HUES6 (cell line): ENCODE measurements around the gene CDH26.

Experiments
- H3K27ac ChIP-seq: 2 replicates; pipeline ENCODE4 v1.7.0; 2013; ENCODE audit warnings: low read depth, mild to moderate bottlenecking, low read length, inconsistent platforms
- H3K27me3 ChIP-seq: 2 replicates; pipeline ENCODE4 v1.6.1; 2013; ENCODE audit warnings: low read length; ENCODE audit not compliant: control insufficient read depth, insufficient read depth
- H3K36me3 ChIP-seq: 2 replicates; pipeline ENCODE4 v1.6.1; 2013; ENCODE audit warnings: low read length; ENCODE audit not compliant: control insufficient read depth, insufficient read depth
- H3K4me1 ChIP-seq: 2 replicates; pipeline ENCODE4 v1.6.1; 2013; ENCODE audit warnings: low read length; ENCODE audit not compliant: control insufficient read depth, insufficient read depth
- H3K4me3 ChIP-seq: 2 replicates; pipeline ENCODE4 v1.5.1; 2013; ENCODE audit warnings: low read depth, low read length
- H3K9ac ChIP-seq: one replicate; pipeline ENCODE4 v1.6.1; 2013; ENCODE audit warnings: mild to moderate bottlenecking, low read length
- H3K9me3 ChIP-seq: 2 replicates; pipeline ENCODE4 v1.6.1; 2013; ENCODE audit warnings: low read depth, low read length; ENCODE audit not compliant: control insufficient read depth, insufficient read depth

CDH26 gene

GRCh38 chr20:59933849-59934585 lies 24.2 kb upstream of the CDH26 start:
- H3K27ac ChIP-seq: no peak overlapping the region
- peaks cover 5% of the 10 kb centered on the region; the same call in 1 of the 2 replicates for H3K4me1 ChIP-seq
- H3K36me3 ChIP-seq: no peaks in the 10 kb centered on the region
- H3K4me3 ChIP-seq: peak overlapping the region; percentile 70
- H3K9me3 ChIP-seq: peaks cover 3% of the 10 kb centered on the region; the same call in 1 of the 2 replicates
- H3K27me3 ChIP-seq: peaks cover 35% of the 10 kb centered on the region
- H3K9ac ChIP-seq: peak overlapping the region; percentile 46

DNA sequence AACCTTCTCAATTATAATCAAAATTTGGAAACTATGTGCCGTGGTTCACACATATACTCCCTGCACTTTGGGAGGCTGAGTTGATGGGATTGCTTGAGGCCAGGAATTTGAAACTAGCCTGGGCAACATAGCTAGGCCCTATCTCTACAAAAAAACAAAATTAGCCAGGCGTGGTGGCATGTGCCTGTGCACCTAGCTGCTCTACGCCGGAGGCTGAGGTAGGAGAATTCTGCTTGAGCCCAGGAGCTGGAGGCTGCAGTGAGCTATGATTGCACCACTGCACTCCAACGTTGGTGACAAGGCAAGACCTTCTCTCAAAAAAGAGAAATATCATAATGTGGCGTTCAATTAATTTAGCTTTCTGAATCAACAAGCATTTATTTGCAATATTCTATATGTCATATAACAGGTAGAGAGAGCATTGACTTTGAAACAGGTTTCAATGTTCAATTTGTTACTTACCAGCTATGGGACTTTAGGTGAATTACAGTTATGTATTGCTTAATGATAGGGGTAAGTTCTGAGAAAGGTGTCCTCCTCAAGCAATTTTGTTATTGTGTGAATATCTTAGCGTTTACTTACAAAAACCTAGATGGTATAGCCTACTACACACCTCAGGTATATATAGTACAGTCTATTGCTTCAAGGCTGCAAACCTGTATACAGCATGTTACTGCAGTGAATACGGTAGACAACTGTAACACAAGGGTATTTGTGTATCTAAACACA lies 22.6 kb upstream of the CDH26 start:
- peaks cover 40% of the 10 kb centered on the region for H3K27me3 ChIP-seq

GRCh38 chr20:59936409-59936808 lies 21.8 kb upstream of the CDH26 start:
- H3K9me3 ChIP-seq: peaks cover 7% of the 10 kb centered on the region; the same call in 1 of the 2 replicates
- no peak overlapping the region for H3K4me3 ChIP-seq
- H3K27me3 ChIP-seq: peaks cover 40% of the 10 kb centered on the region
- H3K36me3 ChIP-seq: no peaks in the 10 kb centered on the region
- no peak overlapping the region for H3K27ac ChIP-seq
- peaks cover 9% of the 10 kb centered on the region; the same call in 1 of the 2 replicates for H3K4me1 ChIP-seq
- H3K9ac ChIP-seq: no peak overlapping the region

More for the DNA sequence above, 22.6 kb upstream of the CDH26 start:
- peaks cover 5% of the 10 kb centered on the region; the same call in 1 of the 2 replicates for H3K4me1 ChIP-seq
- no peak overlapping the region for H3K4me3 ChIP-seq
- H3K9me3 ChIP-seq: peaks cover 7% of the 10 kb centered on the region; the same call in 1 of the 2 replicates
- H3K9ac ChIP-seq: no peak overlapping the region
- H3K36me3 ChIP-seq: no peaks in the 10 kb centered on the region
- no peak overlapping the region for H3K27ac ChIP-seq

DNA sequence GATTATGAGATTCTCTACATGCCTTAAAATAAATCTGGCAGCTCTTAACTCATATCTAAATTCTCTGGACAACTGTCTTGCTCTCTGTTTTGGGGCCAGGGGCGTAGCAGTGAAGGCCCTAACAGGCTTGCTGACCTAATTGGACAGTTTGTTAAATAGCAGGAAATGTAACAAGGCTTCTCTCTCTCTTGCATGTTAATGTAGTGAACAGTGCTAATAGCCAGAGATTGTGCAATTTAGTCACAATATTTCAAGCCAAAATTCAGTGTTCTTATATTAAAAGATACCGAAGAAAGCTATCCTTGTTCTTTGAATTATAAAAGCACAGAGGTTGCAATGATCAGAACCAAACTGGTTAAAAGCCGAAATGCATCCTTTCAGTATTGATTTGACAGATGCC lies 21.1 kb upstream of the CDH26 start:
- Histone ChIP-seq H3K4me3 (no peak overlapping the region), H3K27me3 (peaks cover 40% of the 10 kb centered on the region)

GRCh38 chr20:59938221-59938620 lies 20.0 kb upstream of the CDH26 start:
- H3K27me3 ChIP-seq: peaks cover 34% of the 10 kb centered on the region
- H3K27ac ChIP-seq: no peak overlapping the region
- no peak overlapping the region for H3K9ac ChIP-seq
- peaks cover 7% of the 10 kb centered on the region; the same call in 1 of the 2 replicates for H3K9me3 ChIP-seq
- peaks cover 7% of the 10 kb centered on the region; the same call in 1 of the 2 replicates for H3K4me1 ChIP-seq
- peaks cover 11% of the 10 kb centered on the region; the same call in 1 of the 2 replicates for H3K36me3 ChIP-seq
- no peak overlapping the region for H3K4me3 ChIP-seq

More for the DNA sequence above, 21.1 kb upstream of the CDH26 start:
- Histone ChIP-seq H3K9me3 (peaks cover 7% of the 10 kb centered on the region; the same call in 1 of the 2 replicates), H3K9ac (no peak overlapping the region), H3K4me1 (peaks cover 7% of the 10 kb centered on the region; the same call in 1 of the 2 replicates), H3K27ac (no peak overlapping the region), H3K36me3 (0 out of 2 replicates have a peak, but pooled peaks cover under 1% of the 10 kb centered on the region)

DNA sequence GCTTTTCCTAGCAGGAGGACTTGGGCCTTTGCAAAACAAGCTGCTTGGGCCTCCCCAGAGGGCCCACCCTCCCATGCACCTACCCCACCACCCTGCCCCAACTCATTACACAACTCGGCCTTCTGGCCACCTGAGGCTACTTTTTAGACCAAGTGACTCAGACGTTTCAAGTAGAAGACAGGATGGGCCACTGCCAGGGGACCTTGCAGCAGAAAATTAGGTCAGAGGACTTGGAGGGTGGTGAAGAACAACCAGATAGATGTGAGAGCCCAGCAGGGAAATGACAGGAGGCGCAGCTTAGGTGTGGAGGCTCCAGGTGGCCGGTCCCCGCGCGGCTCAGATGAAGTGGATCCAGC lies 19.5 kb upstream of the CDH26 start:
- no peak overlapping the region for H3K4me3 ChIP-seq
- peaks cover 7% of the 10 kb centered on the region; the same call in 1 of the 2 replicates for H3K4me1 ChIP-seq
- H3K36me3 ChIP-seq: peaks cover 13% of the 10 kb centered on the region; the same call in 1 of the 2 replicates
- H3K9me3 ChIP-seq: peaks cover 7% of the 10 kb centered on the region; the same call in 1 of the 2 replicates
- H3K27ac ChIP-seq: no peak overlapping the region
- no peak overlapping the region for H3K9ac ChIP-seq
- peaks cover 31% of the 10 kb centered on the region for H3K27me3 ChIP-seq

DNA sequence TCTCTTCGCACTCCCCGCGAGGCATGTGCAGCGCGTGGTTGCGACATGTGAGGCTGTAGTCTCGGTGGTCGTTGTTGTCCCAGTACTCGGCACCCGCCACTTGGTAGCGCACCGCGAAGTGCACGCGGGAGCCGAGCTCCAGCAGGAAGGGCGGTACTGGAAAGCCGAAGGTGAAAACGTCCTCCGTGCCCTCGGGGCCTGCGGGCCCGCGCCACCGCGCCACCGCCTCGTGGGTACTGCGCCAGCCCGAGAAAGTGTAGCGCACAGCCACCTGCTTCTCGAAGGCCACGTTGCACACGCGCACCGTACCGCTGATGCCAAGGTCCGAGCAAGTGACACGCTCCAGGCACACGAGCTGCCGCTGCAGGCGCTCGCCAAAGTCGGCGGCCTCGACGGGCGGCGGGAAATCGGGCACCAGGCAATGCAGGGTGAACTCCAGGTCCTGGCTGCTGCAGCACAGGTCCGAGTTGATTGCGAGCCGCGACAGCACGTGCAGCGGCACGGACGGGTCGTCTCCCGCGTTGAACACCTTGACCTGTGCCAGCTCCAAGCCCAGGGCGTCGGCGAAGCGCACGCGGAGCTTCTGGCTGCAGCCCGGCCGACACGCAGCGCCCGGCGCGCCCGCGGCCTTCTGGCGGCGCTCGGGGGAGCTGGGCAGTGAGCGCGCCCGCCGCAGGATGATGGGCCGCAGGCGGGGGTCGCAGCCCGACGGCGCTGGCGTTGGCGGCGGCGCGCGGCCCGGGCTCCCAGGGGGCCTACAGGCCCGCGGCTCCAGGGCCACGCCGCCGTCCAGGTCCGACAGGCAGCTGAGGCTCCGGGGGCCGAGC lies 19.0 kb upstream of the CDH26 start:
- H3K27ac ChIP-seq: no peak overlapping the region
- peaks cover 25% of the 10 kb centered on the region for H3K27me3 ChIP-seq
- peak overlapping the region; percentile 41 for H3K9ac ChIP-seq
- H3K9me3 ChIP-seq: peaks cover 7% of the 10 kb centered on the region; the same call in 1 of the 2 replicates
- H3K4me1 ChIP-seq: peaks cover 5% of the 10 kb centered on the region; the same call in 1 of the 2 replicates
- H3K36me3 ChIP-seq: peaks cover 19% of the 10 kb centered on the region
- H3K4me3 ChIP-seq: peak overlapping the region; percentile 85

GRCh38 chr20:59939879-59940128 lies 18.4 kb upstream of the CDH26 start:
- H3K4me3 ChIP-seq: peak overlapping the region; percentile 85
- peak overlapping the region; percentile 41 for H3K9ac ChIP-seq
- H3K36me3 ChIP-seq: peaks cover 24% of the 10 kb centered on the region
- peaks cover 7% of the 10 kb centered on the region; the same call in 1 of the 2 replicates for H3K9me3 ChIP-seq
- H3K4me1 ChIP-seq: 0 out of 2 replicates have a peak, but pooled peaks cover 4% of the 10 kb centered on the region
- H3K27me3 ChIP-seq: peaks cover 19% of the 10 kb centered on the region
- no peak overlapping the region for H3K27ac ChIP-seq

GRCh38 chr20:59940129-59940955 lies 17.9 kb upstream of the CDH26 start, which contains the start of the genes FAM217B and PPP1R3D:
TSS of gene FAM217B (plus strand) at chr20:59940389. CDS start at chr20:59943944, 3,555 bp downstream.
TSS of gene PPP1R3D (minus strand) at chr20:59940305. CDS start at chr20:59939931, 374 bp downstream.
- H3K36me3 ChIP-seq: peaks cover 27% of the 10 kb centered on the region
- H3K27ac ChIP-seq: peak within 1 kb of the TSS; percentile 77
- H3K4me3 ChIP-seq: peak within 1 kb of the TSS; percentile 85
- H3K27me3 ChIP-seq: peaks cover 16% of the 10 kb centered on the region
- peak within 1 kb of the TSS; percentile 94 for H3K9ac ChIP-seq
- 0 out of 2 replicates have a peak, but pooled peaks cover 4% of the 10 kb centered on the region for H3K4me1 ChIP-seq
- peaks cover 7% of the 10 kb centered on the region; the same call in 1 of the 2 replicates for H3K9me3 ChIP-seq

- peaks cover 27% of the 10 kb centered on the region for H3K36me3 ChIP-seq
- H3K4me1 ChIP-seq: peaks cover 6% of the 10 kb centered on the region; the same call in 1 of the 2 replicates
- H3K4me3 ChIP-seq: peak overlapping the region; percentile 85
- H3K27me3 ChIP-seq: peaks cover 16% of the 10 kb centered on the region
- H3K27ac ChIP-seq: peak overlapping the region; percentile 77
- H3K9ac ChIP-seq: peak overlapping the region; percentile 94
- H3K9me3 ChIP-seq: peaks cover 7% of the 10 kb centered on the region; the same call in 1 of the 2 replicates
Measured at GRCh38 chr20:59940956-59941294, 17.3 kb upstream of the CDH26 start.
